ENCODE results near the gene FLVCR1. TPM values are rescaled to one million over a fixed set of nuclear protein-coding genes. Genes with fewer than 3 reads are reported as not detected.
A peak's percentile ranks its signal among the peaks of the same experiment; 100 is the strongest.
"Not testable (repeated sequence)": the region's sequence is repeated elsewhere in the genome, so short reads cannot be mapped to it uniquely, and the experiment has no call there.

The FLVCR1 gene
- total and polyA plus RNA-seq, 4 experiments from 2014 or later: 1.5 to 12.7 (median 6.9) TPM

DNA sequence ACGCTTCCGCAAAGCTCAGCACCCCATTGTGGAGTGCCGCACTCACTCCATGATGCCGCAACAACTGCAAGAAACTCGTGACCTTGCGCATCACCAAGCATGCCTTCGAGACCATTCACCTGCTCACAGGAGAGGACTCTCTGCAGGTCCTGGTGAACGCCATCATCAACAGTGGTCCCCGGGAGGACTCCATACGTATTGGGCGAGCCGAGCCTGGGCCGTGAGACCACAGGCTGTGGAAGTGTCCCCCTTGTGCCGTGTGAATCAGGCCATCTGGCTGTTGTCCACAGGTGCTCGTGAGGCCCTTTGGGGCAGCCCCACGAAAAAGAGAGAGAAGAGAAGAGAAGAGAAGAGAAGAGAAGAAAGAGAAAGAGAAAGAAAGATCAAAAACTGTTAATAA lies 33.9 kb upstream of the FLVCR1 start:
- Histone ChIP-seq H3K4me1 (ENCODE audit: insufficient read depth, low read length) (no peaks in the 10 kb centered on the region), H3K27ac (ENCODE audit: low read depth, low read length) (no peak overlapping the region), H3K9me3 (ENCODE audit: control insufficient read depth in 1 of 2, low read length in 2 of 2) (peaks cover 0 to 9% of the 10 kb centered on the region in 2 donors), H3K27me3 (ENCODE audit: insufficient read depth, low read length) (no peaks in the 10 kb centered on the region), H3K36me3 (ENCODE audit: insufficient read depth, low read length) (no peaks in the 10 kb centered on the region), H3K4me3 (ENCODE audit: low read length in 2 of 2) (no peak overlapping the region)
- CTCF ChIA-PET (ENCODE audit: partially characterized antibody): no interaction called here
- H3K36me3 Mint-ChIP-seq: peaks cover 2 to 14% of the 10 kb centered on the region in 2 donors
- peak overlapping the region in 1 of 8 donors; percentile 26 for H3K4me3 Mint-ChIP-seq
- peaks cover 0 to 39% (median 25%) of the 10 kb centered on the region in 8 donors for H3K9me3 Mint-ChIP-seq
- DNase-seq: no peak
- H3K27me3 Mint-ChIP-seq: peaks cover 0 to 2% of the 10 kb centered on the region in 2 donors
- POLR2A ChIA-PET (ENCODE audit: partially characterized antibody): no interaction called here
- no peak overlapping the region for H3K27ac Mint-ChIP-seq
- H3K4me1 Mint-ChIP-seq: no peaks in the 10 kb centered on the region
- intact Hi-C loops (cut with micrococcal nuclease): no loop called here

DNA sequence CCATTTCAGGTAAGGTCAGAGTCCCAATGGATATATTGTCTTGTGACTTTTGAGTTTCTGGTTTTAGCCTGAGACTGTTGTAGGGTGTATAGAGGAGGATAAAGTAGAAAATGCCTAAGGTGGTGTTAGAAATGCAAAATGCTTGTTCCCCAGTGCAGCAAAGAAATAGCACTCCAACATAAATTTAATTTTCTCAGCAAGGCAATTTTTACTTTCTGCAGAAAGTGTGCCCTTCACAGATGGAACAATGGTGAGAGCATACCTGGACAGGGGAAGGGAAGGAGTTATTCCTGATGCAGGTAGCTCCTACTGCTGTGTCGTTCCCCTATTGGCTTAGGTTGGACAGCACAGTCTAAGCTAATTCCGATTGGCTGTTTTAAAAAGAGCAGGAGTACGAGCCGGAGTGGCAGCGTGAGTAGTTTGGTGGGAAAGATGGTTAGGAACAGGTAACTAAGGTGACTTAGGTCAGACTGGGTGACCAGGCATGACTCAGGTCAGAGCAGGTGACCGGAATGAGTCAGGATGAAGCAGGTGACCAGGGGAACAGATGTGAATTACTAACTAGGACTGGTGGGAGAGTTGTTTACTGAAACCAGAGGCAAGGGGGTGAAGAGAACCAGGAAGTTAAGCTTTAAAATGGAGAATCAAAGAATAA lies 32.1 kb upstream of the FLVCR1 start:
- peaks cover 2 to 14% of the 10 kb centered on the region in 2 donors for H3K36me3 Mint-ChIP-seq
- Histone ChIP-seq H3K27me3 (ENCODE audit: insufficient read depth, low read length) (no peaks in the 10 kb centered on the region), H3K27ac (ENCODE audit: low read depth, low read length) (no peak overlapping the region), H3K4me1 (ENCODE audit: insufficient read depth, low read length) (no peaks in the 10 kb centered on the region), H3K9me3 (ENCODE audit: control insufficient read depth in 1 of 2, low read length in 2 of 2) (peaks cover 0 to 9% of the 10 kb centered on the region in 2 donors), H3K36me3 (ENCODE audit: insufficient read depth, low read length) (no peaks in the 10 kb centered on the region), H3K4me3 (ENCODE audit: low read length in 2 of 2) (no peak overlapping the region)
- no peak overlapping the region for H3K4me3 Mint-ChIP-seq
- ChIA-PET POLR2A (ENCODE audit: partially characterized antibody) (no interaction called here), CTCF (ENCODE audit: partially characterized antibody) (no interaction called here)
- H3K27ac Mint-ChIP-seq: no peak overlapping the region
- no peak for DNase-seq
- intact Hi-C loops (cut with micrococcal nuclease): no loop called here
- H3K4me1 Mint-ChIP-seq: no peaks in the 10 kb centered on the region
- peaks cover 0 to 2% of the 10 kb centered on the region in 2 donors for H3K27me3 Mint-ChIP-seq
- peaks cover 0 to 39% (median 25%) of the 10 kb centered on the region in 8 donors for H3K9me3 Mint-ChIP-seq

DNA sequence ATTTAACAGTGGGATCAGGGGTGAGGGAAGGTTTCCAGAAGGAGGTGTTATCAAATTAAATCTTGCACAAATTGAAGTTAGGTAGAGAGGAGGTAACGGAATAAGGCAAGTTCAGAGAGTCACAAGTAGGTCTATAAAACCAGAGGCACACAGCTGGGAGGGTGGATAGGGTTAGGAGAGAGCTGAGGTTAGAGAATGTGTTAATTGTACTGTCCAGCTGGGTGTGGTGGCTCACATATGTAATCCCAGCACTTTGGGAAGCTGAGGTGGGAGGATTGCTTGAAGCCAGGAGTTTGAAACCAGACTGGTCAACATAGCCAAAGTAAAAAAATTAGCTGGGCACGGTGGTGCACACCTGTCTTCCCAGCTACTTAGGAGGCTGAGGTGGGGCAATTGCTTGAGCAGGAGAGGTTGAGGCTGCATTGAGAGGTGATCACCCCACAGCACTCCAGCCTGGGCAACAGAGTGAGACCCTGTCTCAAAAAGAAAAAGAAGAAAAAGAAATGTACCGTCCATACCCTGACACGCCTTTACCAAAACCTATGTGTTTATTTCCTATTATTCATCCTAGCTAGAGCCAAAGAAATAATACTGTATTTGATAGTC lies 30.8 kb upstream of the FLVCR1 start:
- POLR2A ChIA-PET (ENCODE audit: partially characterized antibody): no interaction called here
- intact Hi-C loops (cut with micrococcal nuclease): no loop called here
- H3K27me3 Mint-ChIP-seq: peaks cover 0 to 2% of the 10 kb centered on the region in 2 donors

DNA sequence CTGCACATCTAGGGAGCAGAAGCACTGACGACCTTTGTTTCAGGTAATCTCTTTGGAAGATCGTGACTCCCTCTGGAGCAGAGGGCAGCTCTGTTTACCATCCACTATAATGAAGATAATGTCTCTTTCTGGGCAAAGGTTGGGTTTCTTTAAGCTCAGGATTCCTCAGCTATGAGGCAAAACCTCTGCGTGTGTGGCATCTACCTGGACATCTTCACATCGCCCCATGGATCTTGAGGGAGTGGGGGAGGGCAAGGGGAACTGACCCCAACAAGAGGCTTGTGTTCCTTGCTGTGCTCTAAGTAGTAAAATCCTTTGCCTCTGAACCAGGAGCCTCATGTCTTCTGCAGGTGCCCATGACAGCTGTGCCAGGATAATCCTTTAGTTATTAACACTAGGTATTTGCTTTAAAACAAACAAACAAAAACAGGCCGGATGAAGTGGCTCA lies 30.2 kb upstream of the FLVCR1 start:
- H3K27ac ChIP-seq (ENCODE audit: low read depth, low read length): no peak overlapping the region
- H3K36me3 ChIP-seq (ENCODE audit: insufficient read depth, low read length): no peaks in the 10 kb centered on the region
- Mint-ChIP-seq H3K27me3 (peaks cover 0 to 2% of the 10 kb centered on the region in 2 donors), H3K36me3 (peaks cover 2 to 14% of the 10 kb centered on the region in 2 donors), H3K27ac (no peak overlapping the region), H3K4me3 (no peak overlapping the region), H3K4me1 (no peaks in the 10 kb centered on the region), H3K9me3 (peaks cover 0 to 39% (median 25%) of the 10 kb centered on the region in 8 donors)
- intact Hi-C loops (cut with micrococcal nuclease): no loop called here
- CTCF ChIA-PET (ENCODE audit: partially characterized antibody): no interaction called here
- H3K4me1 ChIP-seq (ENCODE audit: insufficient read depth, low read length): no peaks in the 10 kb centered on the region
- POLR2A ChIA-PET (ENCODE audit: partially characterized antibody): no interaction called here
- no peaks in the 10 kb centered on the region for H3K27me3 ChIP-seq (ENCODE audit: insufficient read depth, low read length)
- DNase-seq: no peak
- H3K9me3 ChIP-seq (ENCODE audit: control insufficient read depth in 1 of 2, low read length in 2 of 2): peaks cover 0 to 9% of the 10 kb centered on the region in 2 donors
- H3K4me3 ChIP-seq (ENCODE audit: low read length in 2 of 2): no peak overlapping the region

More for the DNA sequence above, 30.8 kb upstream of the FLVCR1 start:
- no peaks in the 10 kb centered on the region for H3K36me3 ChIP-seq (ENCODE audit: insufficient read depth, low read length)
- H3K4me3 ChIP-seq (ENCODE audit: low read length in 2 of 2): no peak overlapping the region
- Mint-ChIP-seq H3K36me3 (peaks cover 2 to 14% of the 10 kb centered on the region in 2 donors), H3K4me1 (no peaks in the 10 kb centered on the region), H3K4me3 (no peak overlapping the region), H3K9me3 (peaks cover 0 to 39% (median 25%) of the 10 kb centered on the region in 8 donors), H3K27ac (no peak overlapping the region)
- no peaks in the 10 kb centered on the region for H3K4me1 ChIP-seq (ENCODE audit: insufficient read depth, low read length)
- no peaks in the 10 kb centered on the region for H3K27me3 ChIP-seq (ENCODE audit: insufficient read depth, low read length)
- CTCF ChIA-PET (ENCODE audit: partially characterized antibody): no interaction called here
- H3K9me3 ChIP-seq (ENCODE audit: control insufficient read depth in 1 of 2, low read length in 2 of 2): peaks cover 0 to 9% of the 10 kb centered on the region in 2 donors
- H3K27ac ChIP-seq (ENCODE audit: low read depth, low read length): no peak overlapping the region
- no peak for DNase-seq

DNA sequence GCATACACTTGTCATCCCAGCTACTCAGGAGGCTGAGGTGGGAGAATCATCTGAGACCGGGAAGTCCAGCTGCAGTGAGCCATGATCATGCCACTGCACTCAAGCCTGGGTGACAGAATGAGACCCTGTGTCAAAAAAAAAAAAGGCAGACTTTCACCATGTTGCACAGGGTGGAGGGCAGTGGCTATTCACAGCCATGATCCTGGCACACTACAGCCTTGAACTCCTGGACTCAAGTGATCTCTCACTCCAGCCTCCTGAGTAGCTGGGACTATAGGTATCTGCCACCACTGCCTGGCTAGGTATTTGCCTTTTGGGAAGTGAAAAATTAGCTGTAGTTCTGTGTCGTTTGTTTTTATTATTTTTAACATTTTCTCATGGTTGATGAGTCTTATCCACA lies 29.7 kb upstream of the FLVCR1 start:
- Histone ChIP-seq H3K27ac (ENCODE audit: low read depth, low read length) (no peak overlapping the region), H3K9me3 (ENCODE audit: control insufficient read depth in 1 of 2, low read length in 2 of 2) (peaks cover 0 to 9% of the 10 kb centered on the region in 2 donors), H3K36me3 (ENCODE audit: insufficient read depth, low read length) (no peaks in the 10 kb centered on the region), H3K4me3 (ENCODE audit: low read length in 2 of 2) (no peak overlapping the region), H3K27me3 (ENCODE audit: insufficient read depth, low read length) (no peaks in the 10 kb centered on the region), H3K4me1 (ENCODE audit: insufficient read depth, low read length) (no peaks in the 10 kb centered on the region)
- DNase-seq: no peak
- H3K27ac Mint-ChIP-seq: no peak overlapping the region
- intact Hi-C loops (cut with micrococcal nuclease): no loop called here
- no peak overlapping the region for H3K4me3 Mint-ChIP-seq
- H3K4me1 Mint-ChIP-seq: no peaks in the 10 kb centered on the region
- POLR2A ChIA-PET (ENCODE audit: partially characterized antibody): no interaction called here
- H3K36me3 Mint-ChIP-seq: peaks cover 2 to 14% of the 10 kb centered on the region in 2 donors
- CTCF ChIA-PET (ENCODE audit: partially characterized antibody): no interaction called here
- H3K27me3 Mint-ChIP-seq: peaks cover 0 to 2% of the 10 kb centered on the region in 2 donors
- peaks cover 0 to 37% (median 25%) of the 10 kb centered on the region in 8 donors for H3K9me3 Mint-ChIP-seq

DNA sequence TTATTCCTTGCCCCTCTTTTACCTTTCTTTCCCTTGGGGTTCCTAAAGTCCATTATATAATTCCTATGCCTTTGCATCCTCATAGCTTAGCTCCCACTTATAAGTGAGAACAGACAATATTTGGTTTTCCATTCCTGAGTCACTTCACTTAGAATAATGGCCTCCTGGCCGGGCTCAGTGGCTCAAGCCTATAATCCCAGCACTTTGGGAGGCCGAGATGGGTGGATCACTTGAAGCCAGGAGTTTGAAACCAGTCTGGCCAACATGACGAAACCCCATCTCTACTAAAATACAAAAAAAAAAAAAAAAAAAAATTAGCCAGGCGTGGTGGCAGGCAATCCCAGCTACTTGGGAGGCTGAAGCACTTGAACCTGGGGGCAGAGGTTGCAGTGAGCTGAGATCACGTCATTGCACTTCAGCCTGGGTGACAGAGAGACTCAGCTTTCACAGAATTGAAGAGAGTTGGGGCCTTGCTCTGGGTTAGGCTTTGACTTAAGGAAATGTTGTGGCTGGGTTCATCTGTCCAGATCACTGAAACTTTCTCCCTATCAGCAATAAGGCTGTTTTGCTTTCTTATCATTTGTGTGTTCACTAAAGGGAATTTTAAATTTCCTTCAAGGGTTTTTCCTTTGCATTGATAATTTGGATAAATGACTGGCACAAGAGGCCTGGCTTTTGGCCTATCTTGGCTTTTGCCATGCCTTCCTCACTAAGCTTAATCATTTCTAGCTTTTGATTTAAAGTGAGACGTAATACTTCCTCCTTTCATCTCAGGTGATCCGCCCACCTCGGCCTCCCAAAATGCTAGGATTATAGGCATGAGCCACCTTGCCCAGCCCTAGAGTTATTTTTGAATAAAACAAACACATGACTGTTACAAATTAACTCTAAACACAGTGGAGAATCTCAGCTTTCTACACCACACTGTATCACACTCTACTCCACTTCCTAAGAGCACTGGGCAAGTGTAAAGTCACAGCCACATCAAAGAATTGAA lies 24.6 kb upstream of the FLVCR1 start:
- H3K4me1 ChIP-seq (ENCODE audit: insufficient read depth, low read length); H3K36me3 ChIP-seq (ENCODE audit: insufficient read depth, low read length); H3K27ac ChIP-seq (ENCODE audit: low read depth, low read length); H3K27me3 ChIP-seq (ENCODE audit: insufficient read depth, low read length); H3K27me3 Mint-ChIP-seq; CTCF ChIA-PET (ENCODE audit: partially characterized antibody); DNase-seq; H3K4me1 Mint-ChIP-seq; H3K9me3 ChIP-seq (ENCODE audit: control insufficient read depth in 1 of 2, low read length in 2 of 2); H3K4me3 ChIP-seq (ENCODE audit: low read length in 2 of 2); intact Hi-C loops (cut with micrococcal nuclease); H3K36me3 Mint-ChIP-seq; H3K4me3 Mint-ChIP-seq; H3K9me3 Mint-ChIP-seq: not testable (repeated sequence)
- peak overlapping the region in 4 of 7 donors; percentile 17 to 48 (median 35) for H3K27ac Mint-ChIP-seq
- POLR2A ChIA-PET (ENCODE audit: partially characterized antibody): interaction anchor here (1.0 kb wide), 1 partner anchor 42 kb away, joined by 3 read pairs; the partner anchor contains the start of genes NSL1 and TATDN3

DNA sequence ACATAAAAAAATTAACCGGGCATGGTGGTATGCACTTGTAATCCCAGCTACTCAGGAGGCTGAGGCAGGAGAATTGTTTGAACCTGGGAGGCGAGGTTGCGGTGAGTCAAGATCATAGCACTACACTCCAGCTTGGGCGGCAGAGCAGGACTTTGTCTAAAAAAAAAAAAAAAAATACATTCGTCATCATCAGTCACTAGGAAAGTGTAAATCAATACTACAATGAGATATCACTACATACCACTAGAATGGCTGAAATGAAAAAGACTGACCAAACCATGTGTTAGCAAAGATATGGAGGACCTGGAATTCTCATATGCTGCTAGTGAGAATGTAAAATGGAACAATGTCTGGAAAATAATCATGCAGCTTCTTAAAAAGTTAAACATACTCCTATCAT lies 19.9 kb upstream of the FLVCR1 start:
- no peak overlapping the region for H3K27ac ChIP-seq (ENCODE audit: low read depth, low read length)
- H3K36me3 ChIP-seq (ENCODE audit: insufficient read depth, low read length): no peaks in the 10 kb centered on the region
- no peaks in the 10 kb centered on the region for H3K27me3 Mint-ChIP-seq
- H3K4me3 ChIP-seq (ENCODE audit: low read length in 2 of 2): no peak overlapping the region
- H3K9me3 Mint-ChIP-seq: no peaks in the 10 kb centered on the region
- no peak overlapping the region for H3K4me3 Mint-ChIP-seq
- no peaks in the 10 kb centered on the region for H3K36me3 Mint-ChIP-seq
- H3K27ac Mint-ChIP-seq: no peak overlapping the region
- intact Hi-C loops (cut with micrococcal nuclease): no loop called here
- no peaks in the 10 kb centered on the region for H3K27me3 ChIP-seq (ENCODE audit: insufficient read depth, low read length)
- H3K4me1 Mint-ChIP-seq: peaks cover 0 to 7% (median 3%) of the 10 kb centered on the region in 4 donors
- ChIA-PET POLR2A (ENCODE audit: partially characterized antibody) (no interaction called here), CTCF (ENCODE audit: partially characterized antibody) (interaction anchor here (0.9 kb wide), 1 partner anchor 25 kb away, joined by 4 read pairs; no protein-coding TSS in a partner anchor)
- H3K4me1 ChIP-seq (ENCODE audit: insufficient read depth, low read length): peaks cover 7% of the 10 kb centered on the region
- H3K9me3 ChIP-seq (ENCODE audit: control insufficient read depth in 1 of 2, low read length in 2 of 2): no peaks in the 10 kb centered on the region
- no peak for DNase-seq

All from CD4-positive, alpha-beta memory T cell (primary cell).